Activated B cell treated with CpG ODN at 0.5 μM for 24 hours (primary cell): ENCODE data around the gene LDLRAD3. TPM values are rescaled to one million over a fixed set of nuclear protein-coding genes. Genes with fewer than 3 reads are reported as not detected.

Experiments
- ATAC-seq: fragments of 200-7000 bp; cut with Tn5 transposase; one replicate; pipeline ENCODE4 v1.10.0; 2021; ENCODE audit warnings: low read depth, mild to moderate bottlenecking, moderate library complexity
- CTCF ChIA-PET: fragments of 350-600 bp; sonication (Branson Sonifier 250); formaldehyde crosslinking; loops from one replicate; lab custom pipeline; 2021; ENCODE audit warnings: antibody characterized with exemption; lab: Charles Lee
- POLR2A ChIA-PET: fragments of 350-600 bp; sonication (Branson Sonifier 250); formaldehyde crosslinking; loops from one replicate; lab custom pipeline; 2021; ENCODE audit warnings: antibody characterized with exemption; lab: Charles Lee
- DNase-seq: peaks from one replicate; pipeline ENCODE4 v3.0.0; 2022
- H3K27ac Mint-ChIP-seq: one replicate; pipeline ENCODE4 v1.8.0; 2020; ENCODE audit warnings: mixed read lengths
- H3K27me3 Mint-ChIP-seq: one replicate; pipeline ENCODE4 v1.8.0; 2021; ENCODE audit warnings: mixed read lengths
- H3K36me3 Mint-ChIP-seq: one replicate; pipeline ENCODE4 v1.8.0; 2021; ENCODE audit warnings: low read depth, mixed read lengths
- H3K4me1 Mint-ChIP-seq: one replicate; pipeline ENCODE4 v1.8.0; 2021; ENCODE audit warnings: mixed read lengths
- H3K4me3 Mint-ChIP-seq: one replicate; pipeline ENCODE4 v1.8.0; 2020; ENCODE audit warnings: mild to moderate bottlenecking, mixed read lengths
- H3K9me3 Mint-ChIP-seq: one replicate; pipeline ENCODE4 v1.8.0; 2020; ENCODE audit warnings: mixed read lengths
- CTCF ChIP-seq: fragments of 200-600 bp; IDR thresholded peaks from one replicate; pipeline ENCODE4 v1.8.0; 2022; ENCODE audit warnings: antibody characterized with exemption, mild to moderate bottlenecking
- intact Hi-C: fragments of 100-400 bp; cut with micrococcal nuclease; formaldehyde crosslinking; loops from one replicate; pipeline ENCODE4 v1.15.1; 2024
- total RNA-seq: library from RNA; stranded (reverse); gene quantifications from 2 replicates; pipeline ENCODE4 v1.2.3, GENCODE V29; 2022

Gene LDLRAD3
- total RNA-seq, 1 donor from 2014 or later, result not detected

- Mint-ChIP-seq H3K27me3 (peaks cover 11% of the 10 kb centered on the region), H3K9me3 (no peaks in the 10 kb centered on the region), H3K36me3 (no peaks in the 10 kb centered on the region), H3K27ac (no peak overlapping the region), H3K4me1 (no peaks in the 10 kb centered on the region), H3K4me3 (no peak overlapping the region)
- CTCF ChIA-PET, result no interaction called here
- TF ChIP-seq CTCF, result no peak
- intact Hi-C loops, result no loop called here
- no peak for ATAC-seq
- no peak for DNase-seq
- POLR2A ChIA-PET, result no interaction called here
These were observed 75.2 kb downstream of the LDLRAD3 start for GRCh38 chr11:36019005-36019596.

GRCh38 chr11:36019722-36020121, 75.9 kb downstream of the LDLRAD3 start:
- DNase-seq, result no peak
- intact Hi-C loops, result no loop called here
- Mint-ChIP-seq H3K4me3 (no peak overlapping the region), H3K9me3 (no peaks in the 10 kb centered on the region), H3K4me1 (no peaks in the 10 kb centered on the region), H3K27me3 (peaks cover 11% of the 10 kb centered on the region), H3K27ac (no peak overlapping the region), H3K36me3 (no peaks in the 10 kb centered on the region)
- ChIA-PET CTCF (no interaction called here), POLR2A (no interaction called here)
- no peak for ATAC-seq
- TF ChIP-seq CTCF, result no peak

GRCh38 chr11:36022882-36023281, 79.0 kb downstream of the LDLRAD3 start:
- no peak overlapping the region for H3K4me3 Mint-ChIP-seq
- H3K36me3 Mint-ChIP-seq, result no peaks in the 10 kb centered on the region
- TF ChIP-seq CTCF, result no peak
- peaks cover 9% of the 10 kb centered on the region for H3K27me3 Mint-ChIP-seq
- H3K4me1 Mint-ChIP-seq, result no peaks in the 10 kb centered on the region
- intact Hi-C loops, result no loop called here
- no peak overlapping the region for H3K27ac Mint-ChIP-seq
- no peaks in the 10 kb centered on the region for H3K9me3 Mint-ChIP-seq
- DNase-seq (no peak), ATAC-seq (no peak)
- ChIA-PET POLR2A (no interaction called here), CTCF (no interaction called here)

GRCh38 chr11:36023922-36024321, 80.1 kb downstream of the LDLRAD3 start:
- intact Hi-C loops, result no loop called here
- no peak for ATAC-seq
- Mint-ChIP-seq H3K9me3 (no peaks in the 10 kb centered on the region), H3K36me3 (no peaks in the 10 kb centered on the region), H3K4me3 (no peak overlapping the region), H3K27me3 (peaks cover 9% of the 10 kb centered on the region), H3K4me1 (no peaks in the 10 kb centered on the region), H3K27ac (no peak overlapping the region)
- CTCF ChIA-PET, result no interaction called here
- TF ChIP-seq CTCF, result no peak
- DNase-seq, result no peak
- POLR2A ChIA-PET, result no interaction called here

GRCh38 chr11:36024716-36025115, 80.9 kb downstream of the LDLRAD3 start:
- CTCF ChIA-PET, result no interaction called here
- no peak overlapping the region for H3K27ac Mint-ChIP-seq

More at GRCh38 chr11:36024716-36025115, 80.9 kb downstream of the LDLRAD3 start:
- Mint-ChIP-seq H3K4me1 (no peaks in the 10 kb centered on the region), H3K27me3 (peaks cover 5% of the 10 kb centered on the region), H3K9me3 (no peaks in the 10 kb centered on the region), H3K36me3 (no peaks in the 10 kb centered on the region), H3K4me3 (no peak overlapping the region)
- ATAC-seq (no peak), DNase-seq (no peak)
- POLR2A ChIA-PET, result no interaction called here
- no peak for TF ChIP-seq CTCF
- intact Hi-C loops, result no loop called here
